Thoracic aorta (tissue), 2 donors: ENCODE measurements around the gene AJM1. TPM values are rescaled to one million over a fixed set of nuclear protein-coding genes. Genes with fewer than 3 reads are reported as not detected.

Experiments
- ATAC-seq: fragments of 150-250 bp; one replicate; pipeline ENCODE4 v1.8.0; 2017; ENCODE audit warnings: low read depth; ENCODE audit not compliant: insufficient number of reproducible peaks, low FRiP score
- DNase-seq: peaks from one replicate; pipeline ENCODE4 v3.0.0-alpha.2; 2020; ENCODE audit warnings: low spot score
- H3K27ac ChIP-seq, 2 donors: fragments of 200-600 bp; sonication (generic); 1 replicate in 1 of 2; 2 replicates in 1 of 2; pipeline ENCODE4 v1.5.1; 2016; ENCODE audit warnings: mild to moderate bottlenecking in 2 of 2, moderate library complexity in 2 of 2
- H3K27me3 ChIP-seq: fragments of 200-600 bp; sonication (generic); replicated peaks from 2 replicates; pipeline ENCODE4 v1.6.0; 2016; ENCODE audit warnings: mild to moderate bottlenecking; ENCODE audit not compliant: insufficient read depth
- H3K36me3 ChIP-seq: fragments of 200-600 bp; sonication (generic); one replicate; pipeline ENCODE4 v1.5.1; 2016
- H3K4me1 ChIP-seq, 2 donors: fragments of 200-600 bp; sonication (generic); 1 replicate in 1 of 2; 2 replicates in 1 of 2; pipeline versions ENCODE4 v1.5.1 to v1.6.0; 2016; ENCODE audit warnings: low read depth in 2 of 2, mild to moderate bottlenecking in 1 of 2; ENCODE audit not compliant: control insufficient read depth in 1 of 2
- H3K4me3 ChIP-seq: fragments of 200-600 bp; sonication (generic); 2 replicates; pipeline ENCODE4 v1.5.1; 2016; ENCODE audit warnings: mild to moderate bottlenecking
- H3K9me3 ChIP-seq: fragments of 200-600 bp; sonication (generic); 2 replicates; pipeline ENCODE4 v1.5.1; 2016
- total RNA-seq, 2 donors: library from RNA; depleted of rRNA; stranded (reverse); fragments of >200 nt; gene quantifications; one replicate each; pipeline versions ENCODE4 v1.1.0 to v1.2.3, GENCODE V29; 2016
- TF ChIP-seq, protein P1 (sequence below): fragments of 200-600 bp; sonication (generic); IDR thresholded peaks from one replicate; pipeline ENCODE4 v1.5.1; 2019; ENCODE audit warnings: antibody characterized with exemption

Gene AJM1
- total RNA-seq, 2 donors from 2014 or later = 7.3 to 9.2 TPM

DNA sequence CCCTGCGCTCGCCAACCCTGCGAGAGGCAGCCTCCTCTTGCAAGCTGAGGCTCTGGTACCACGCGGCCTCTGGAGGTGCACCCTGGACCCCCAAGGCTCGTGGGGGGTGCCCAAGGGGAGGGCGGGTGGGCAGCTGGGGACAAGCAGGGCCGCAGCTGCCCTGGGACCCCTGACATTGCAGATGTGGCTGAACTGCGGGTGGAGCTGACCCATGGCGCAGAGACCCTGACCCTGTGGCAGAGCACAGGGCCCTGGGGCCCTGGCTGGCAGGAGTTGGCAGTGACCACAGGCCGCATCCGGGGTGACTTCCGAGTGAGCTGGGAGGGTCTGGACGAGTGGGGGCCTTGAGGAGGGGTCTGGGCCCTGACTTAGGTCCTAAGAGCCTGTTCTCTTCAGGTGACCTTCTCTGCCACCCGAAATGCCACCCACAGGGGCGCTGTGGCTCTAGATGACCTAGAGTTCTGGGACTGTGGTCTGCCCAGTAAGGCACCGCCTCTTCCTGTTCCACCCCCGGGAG is 11.4 kb downstream of the AJM1 start:
- DNase-seq (no peak), ATAC-seq (no peak)
- Histone ChIP-seq H3K36me3 (no peaks in the 10 kb centered on the region), H3K4me1 (peaks cover 6 to 17% of the 10 kb centered on the region in 2 donors), H3K27me3 (no peaks in the 10 kb centered on the region), H3K27ac (no peak overlapping the region), H3K9me3 (no peaks in the 10 kb centered on the region), H3K4me3 (no peak overlapping the region)
- TF ChIP-seq, protein P1, sequence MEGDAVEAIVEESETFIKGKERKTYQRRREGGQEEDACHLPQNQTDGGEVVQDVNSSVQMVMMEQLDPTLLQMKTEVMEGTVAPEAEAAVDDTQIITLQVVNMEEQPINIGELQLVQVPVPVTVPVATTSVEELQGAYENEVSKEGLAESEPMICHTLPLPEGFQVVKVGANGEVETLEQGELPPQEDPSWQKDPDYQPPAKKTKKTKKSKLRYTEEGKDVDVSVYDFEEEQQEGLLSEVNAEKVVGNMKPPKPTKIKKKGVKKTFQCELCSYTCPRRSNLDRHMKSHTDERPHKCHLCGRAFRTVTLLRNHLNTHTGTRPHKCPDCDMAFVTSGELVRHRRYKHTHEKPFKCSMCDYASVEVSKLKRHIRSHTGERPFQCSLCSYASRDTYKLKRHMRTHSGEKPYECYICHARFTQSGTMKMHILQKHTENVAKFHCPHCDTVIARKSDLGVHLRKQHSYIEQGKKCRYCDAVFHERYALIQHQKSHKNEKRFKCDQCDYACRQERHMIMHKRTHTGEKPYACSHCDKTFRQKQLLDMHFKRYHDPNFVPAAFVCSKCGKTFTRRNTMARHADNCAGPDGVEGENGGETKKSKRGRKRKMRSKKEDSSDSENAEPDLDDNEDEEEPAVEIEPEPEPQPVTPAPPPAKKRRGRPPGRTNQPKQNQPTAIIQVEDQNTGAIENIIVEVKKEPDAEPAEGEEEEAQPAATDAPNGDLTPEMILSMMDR = no peak

DNA sequence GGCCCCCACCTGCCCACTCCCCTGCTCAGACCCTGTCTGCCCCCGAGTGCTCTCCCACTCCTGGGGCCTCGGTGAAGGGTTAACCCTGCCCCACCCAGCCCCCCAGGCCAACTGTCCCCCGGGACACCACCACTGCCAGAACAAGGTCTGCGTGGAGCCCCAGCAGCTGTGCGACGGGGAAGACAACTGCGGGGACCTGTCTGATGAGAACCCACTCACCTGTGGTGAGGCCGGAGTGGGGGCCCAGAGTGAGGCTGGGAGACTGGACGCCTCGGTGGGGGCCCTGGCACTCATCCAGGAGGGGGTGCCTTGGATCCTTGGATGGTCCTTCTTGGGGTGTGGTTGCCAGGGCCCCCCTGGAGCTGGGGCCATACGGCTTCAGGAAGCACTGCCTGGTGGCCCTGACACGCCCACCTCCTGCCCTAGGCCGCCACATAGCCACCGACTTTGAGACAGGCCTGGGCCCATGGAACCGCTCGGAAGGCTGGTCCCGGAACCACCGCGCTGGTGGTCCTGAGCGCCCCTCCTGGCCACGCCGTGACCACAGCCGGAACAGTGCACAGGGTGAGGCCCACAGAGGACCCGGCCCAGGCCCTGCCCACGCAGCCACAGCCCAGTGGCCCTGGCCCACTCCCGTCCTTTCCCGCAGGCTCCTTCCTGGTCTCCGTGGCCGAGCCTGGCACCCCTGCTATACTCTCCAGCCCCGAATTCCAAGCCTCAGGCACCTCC is 12.0 kb downstream of the AJM1 start:
- ATAC-seq (no peak), DNase-seq (no peak)
- no peaks in the 10 kb centered on the region for H3K27me3 ChIP-seq
- H3K4me3 ChIP-seq = no peak overlapping the region
- no peaks in the 10 kb centered on the region for H3K9me3 ChIP-seq
- H3K4me1 ChIP-seq = peaks cover 6 to 23% of the 10 kb centered on the region in 2 donors
- H3K36me3 ChIP-seq = no peaks in the 10 kb centered on the region
- TF ChIP-seq, protein P1 = no peak
- no peak overlapping the region for H3K27ac ChIP-seq

DNA sequence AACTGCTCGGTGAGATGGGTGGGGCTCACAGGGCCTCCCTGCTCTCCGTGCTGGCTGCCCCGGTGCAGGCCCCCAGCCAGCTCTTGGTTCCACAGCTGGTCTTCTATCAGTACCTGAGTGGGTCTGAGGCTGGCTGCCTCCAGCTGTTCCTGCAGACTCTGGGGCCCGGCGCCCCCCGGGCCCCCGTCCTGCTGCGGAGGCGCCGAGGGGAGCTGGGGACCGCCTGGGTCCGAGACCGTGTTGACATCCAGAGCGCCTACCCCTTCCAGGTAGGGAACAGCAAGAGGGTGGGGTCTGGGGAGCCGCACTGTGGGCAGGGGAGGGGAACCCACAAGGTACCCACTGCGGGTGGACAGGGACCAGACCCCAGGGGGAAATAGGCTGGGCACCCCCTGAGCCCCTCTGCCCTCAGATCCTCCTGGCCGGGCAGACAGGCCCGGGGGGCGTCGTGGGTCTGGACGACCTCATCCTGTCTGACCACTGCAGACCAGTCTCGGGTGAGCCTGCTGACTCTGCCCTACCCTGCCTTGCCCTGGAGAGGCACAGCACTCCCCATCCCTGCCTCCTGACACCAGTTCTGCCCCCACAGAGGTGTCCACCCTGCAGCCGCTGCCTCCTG is 12.7 kb downstream of the AJM1 start:
- TF ChIP-seq, protein P1 = no peak
- no peak for ATAC-seq
- no peaks in the 10 kb centered on the region for H3K36me3 ChIP-seq
- H3K9me3 ChIP-seq = no peaks in the 10 kb centered on the region
- no peak for DNase-seq
- H3K27ac ChIP-seq = no peak overlapping the region
- no peaks in the 10 kb centered on the region for H3K27me3 ChIP-seq
- peaks cover 3 to 26% of the 10 kb centered on the region in 2 donors for H3K4me1 ChIP-seq
- no peak overlapping the region for H3K4me3 ChIP-seq

DNA sequence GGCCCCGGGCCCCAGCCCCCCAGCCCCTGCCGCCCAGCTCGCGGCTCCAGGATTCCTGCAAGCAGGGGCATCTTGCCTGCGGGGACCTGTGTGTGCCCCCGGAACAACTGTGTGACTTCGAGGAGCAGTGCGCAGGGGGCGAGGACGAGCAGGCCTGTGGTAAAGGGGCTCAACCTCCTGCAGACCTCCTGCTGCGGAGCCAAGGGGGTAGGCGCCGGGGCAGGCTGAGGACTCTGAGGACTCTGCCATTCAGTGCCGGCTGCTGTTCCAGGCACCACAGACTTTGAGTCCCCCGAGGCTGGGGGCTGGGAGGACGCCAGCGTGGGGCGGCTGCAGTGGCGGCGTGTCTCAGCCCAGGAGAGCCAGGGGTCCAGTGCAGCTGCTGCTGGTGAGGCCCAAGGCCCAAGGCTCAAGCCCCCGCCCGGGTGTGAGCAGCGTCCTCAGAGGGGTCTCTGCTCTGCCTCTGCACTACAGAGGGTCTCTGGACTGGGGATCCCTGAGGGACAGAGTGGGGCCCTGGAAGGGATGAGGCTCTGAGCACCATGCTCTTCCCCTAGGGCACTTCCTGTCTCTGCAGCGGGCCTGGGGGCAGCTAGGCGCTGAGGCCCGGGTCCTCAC is 13.3 kb downstream of the AJM1 start:
- TF ChIP-seq, protein P1 = no peak
- no peak overlapping the region for H3K27ac ChIP-seq

DNA sequence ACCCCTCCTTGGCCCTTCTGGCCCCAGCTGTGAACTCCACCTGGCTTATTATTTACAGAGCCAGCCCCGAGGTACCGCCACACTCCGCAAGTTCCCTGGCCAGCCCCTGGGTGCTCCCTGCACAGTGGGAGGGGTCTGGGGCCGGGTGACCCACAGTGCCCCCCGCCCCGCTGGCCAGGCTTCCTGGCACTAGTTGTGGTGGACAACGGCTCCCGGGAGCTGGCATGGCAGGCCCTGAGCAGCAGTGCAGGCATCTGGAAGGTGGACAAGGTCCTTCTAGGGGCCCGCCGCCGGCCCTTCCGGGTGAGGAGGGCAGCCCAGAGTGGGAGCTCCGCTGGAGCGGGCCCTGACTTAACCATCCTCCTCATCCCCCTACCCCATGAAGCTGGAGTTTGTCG is 13.8 kb downstream of the AJM1 start:
- DNase-seq = no peak
- TF ChIP-seq, protein P1 = no peak
- Histone ChIP-seq H3K27me3 (no peaks in the 10 kb centered on the region), H3K4me1 (peaks cover 0 to 18% of the 10 kb centered on the region in 2 donors), H3K27ac (no peak overlapping the region), H3K9me3 (no peaks in the 10 kb centered on the region), H3K36me3 (no peaks in the 10 kb centered on the region), H3K4me3 (no peak overlapping the region)
- no peak for ATAC-seq

More for the DNA sequence above, 13.3 kb downstream of the AJM1 start:
- H3K4me3 ChIP-seq = no peak overlapping the region
- ATAC-seq (no peak), DNase-seq (no peak)
- H3K36me3 ChIP-seq = no peaks in the 10 kb centered on the region
- H3K4me1 ChIP-seq = peaks cover 0 to 23% of the 10 kb centered on the region in 2 donors
- H3K27me3 ChIP-seq = no peaks in the 10 kb centered on the region
- no peaks in the 10 kb centered on the region for H3K9me3 ChIP-seq
